ENCODE results near the gene KCNE5.

- TF ChIP-seq POLR2A (IDR thresholded peaks at IDR 0.05) (no peak), CTCF (IDR thresholded peaks at IDR 0.05) (no peak)
Measured at GRCh38 chrX:109629310-109629709, 4.3 kb upstream of the KCNE5 start.

Measured in thyroid gland (tissue), 4 donors.